Transverse colon (tissue), 4 donors: ENCODE measurements around the gene LMTK3.

Source experiments
- CTCF ChIP-seq, 5 experiments: fragments of 200-600 bp in 3 of 5; fragments of 450-650 bp in 2 of 5; sonication (generic) in 3 of 5; IDR thresholded peaks; 1 replicate in 2 of 5; 2 replicates in 3 of 5; pipeline ENCODE4 v1.5.1; 2016 to 2017; ENCODE audit warnings: antibody characterized with exemption in 5 of 5, inconsistent platforms in 3 of 5, mild to moderate bottlenecking in 2 of 5, moderate library complexity in 1 of 5
- POLR2AphosphoS5 ChIP-seq, 3 donors: sonication (generic); formaldehyde crosslinking; IDR thresholded peaks; one replicate each; pipeline ENCODE4 v1.6.1; 2016; ENCODE audit warnings: antibody characterized with exemption in 3 of 3

GRCh38 chr19:48496959-48497727 lies 14.5 kb downstream of the LMTK3 start:
- no peak for TF ChIP-seq CTCF (IDR thresholded peaks at IDR 0.05)
- TF ChIP-seq POLR2AphosphoS5 (IDR thresholded peaks at IDR 0.05): no peak
